H1 (cell line): ENCODE results near the gene ZDHHC8.

ENCODE experiments used
- BACH1 ChIP-seq: IDR thresholded peaks from 2 replicates; pipeline ENCODE4 v1.6.1; 2012; ENCODE audit warnings: low read length, improper control_type of control experiment
- BRCA1 ChIP-seq: IDR thresholded peaks from 2 replicates; pipeline ENCODE4 v1.6.1; 2012; ENCODE audit warnings: low read depth, low read length, improper control_type of control experiment
- CTCF ChIP-seq, 3 experiments: IDR thresholded peaks; 1 replicate in 2 of 3; 2 replicates in 1 of 3; pipeline versions ENCODE4 v1.5.1 to v1.6.1; 2011; ENCODE audit warnings: low read length in 3 of 3, mild to moderate bottlenecking in 3 of 3, inconsistent platforms in 2 of 3, low read depth in 1 of 3, moderate library complexity in 1 of 3; ENCODE audit not compliant: insufficient read depth in 1 of 3; ENCODE audit errors: control extremely low read depth in 1 of 3
- FOSL1 ChIP-seq: IDR thresholded peaks from 2 replicates; pipeline ENCODE4 v1.6.1; 2011; ENCODE audit warnings: mild to moderate bottlenecking, low read depth, low read length, moderate library complexity; ENCODE audit not compliant: insufficient read depth
- MAFK ChIP-seq: IDR thresholded peaks from 2 replicates; pipeline ENCODE4 v1.6.1; 2012; ENCODE audit warnings: low read depth, mild to moderate bottlenecking, improper control_type of control experiment, low read length
- MAX ChIP-seq: IDR thresholded peaks from 2 replicates; pipeline ENCODE4 v1.6.1; 2012; ENCODE audit warnings: inconsistent platforms
- POLR2A ChIP-seq, 2 experiments: IDR thresholded peaks; 1 replicate in 1 of 2; 2 replicates in 1 of 2; pipeline ENCODE4 v1.6.1; 2011; ENCODE audit warnings: low read depth in 2 of 2, low read length in 2 of 2, mild to moderate bottlenecking in 2 of 2; ENCODE audit errors: control extremely low read depth in 1 of 2
- POLR2AphosphoS5 ChIP-seq: IDR thresholded peaks from 2 replicates; pipeline ENCODE4 v1.6.1; 2011; ENCODE audit warnings: low read depth, low read length
- RFX5 ChIP-seq: IDR thresholded peaks from 2 replicates; pipeline ENCODE4 v1.6.1; 2011; ENCODE audit warnings: low read depth, low read length, improper control_type of control experiment, borderline replicate concordance

GRCh38 chr22:20096574-20097420 lies 34.8 kb upstream of the ZDHHC8 start:
- no peak for TF ChIP-seq RFX5
- TF ChIP-seq BACH1 = no peak
- TF ChIP-seq CTCF (IDR thresholded peaks at IDR 0.05; ENCODE audit: control extremely low read depth in 1 of 3, insufficient read depth in 1 of 3, low read depth in 1 of 3, low read length in 3 of 3) = no peak
- no peak for TF ChIP-seq MAX
- no peak for TF ChIP-seq FOSL1
- no peak for TF ChIP-seq POLR2AphosphoS5
- TF ChIP-seq MAFK = no peak
- TF ChIP-seq POLR2A (IDR thresholded peaks at IDR 0.05; ENCODE audit: control extremely low read depth in 1 of 2, low read depth in 2 of 2, low read length in 2 of 2) = no peak
- no peak for TF ChIP-seq BRCA1
